Measurements from ENCODE around the gene TENT5C.

The TENT5C gene

GRCh38 chr1:117574161-117574835 lies 31.6 kb upstream of the TENT5C start:
- no peak overlapping the region for H3K4me3 ChIP-seq
- H3K4me1 ChIP-seq, result no peaks in the 10 kb centered on the region
- TF ChIP-seq CTCF (IDR thresholded peaks at IDR 0.05), result no peak
- intact Hi-C loops (cut with DNase I; ENCODE audit: low total_unique reads), result no loop called here
- H3K36me3 ChIP-seq, result no peaks in the 10 kb centered on the region
- H3K9me3 ChIP-seq, result no peaks in the 10 kb centered on the region
- no peaks in the 10 kb centered on the region for H3K27me3 ChIP-seq
- DNase-seq, result no peak
- H3K27ac ChIP-seq, result no peak overlapping the region

- no peak for TF ChIP-seq CTCF (IDR thresholded peaks at IDR 0.05)
- intact Hi-C loops (cut with DNase I; ENCODE audit: low total_unique reads), result no loop called here
These were observed 30.1 kb upstream of the TENT5C start for GRCh38 chr1:117575586-117576225.

GRCh38 chr1:117576236-117576635 lies 29.6 kb upstream of the TENT5C start:
- Histone ChIP-seq H3K27me3 (no peaks in the 10 kb centered on the region), H3K4me1 (no peaks in the 10 kb centered on the region), H3K4me3 (no peak overlapping the region), H3K27ac (no peak overlapping the region), H3K9me3 (no peaks in the 10 kb centered on the region), H3K36me3 (no peaks in the 10 kb centered on the region)
- no peak for DNase-seq
- TF ChIP-seq CTCF (IDR thresholded peaks at IDR 0.05), result no peak
- intact Hi-C loops (cut with DNase I; ENCODE audit: low total_unique reads), result no loop called here

More at GRCh38 chr1:117575586-117576225, 30.1 kb upstream of the TENT5C start:
- Histone ChIP-seq H3K9me3 (no peaks in the 10 kb centered on the region), H3K27ac (no peak overlapping the region), H3K27me3 (no peaks in the 10 kb centered on the region), H3K4me3 (no peak overlapping the region), H3K36me3 (no peaks in the 10 kb centered on the region), H3K4me1 (no peaks in the 10 kb centered on the region)
- no peak for DNase-seq

- H3K4me3 ChIP-seq, result no peak overlapping the region
These were observed 28.5 kb upstream of the TENT5C start for GRCh38 chr1:117577191-117577885.

GRCh38 chr1:117578466-117578865 lies 27.4 kb upstream of the TENT5C start:
- Histone ChIP-seq H3K9me3 (no peaks in the 10 kb centered on the region), H3K36me3 (no peaks in the 10 kb centered on the region), H3K27ac (no peak overlapping the region), H3K4me3 (no peak overlapping the region), H3K27me3 (no peaks in the 10 kb centered on the region), H3K4me1 (peaks cover 0 to 14% (median 12%) of the 10 kb centered on the region in 4 donors)
- no peak for TF ChIP-seq CTCF (IDR thresholded peaks at IDR 0.05)
- DNase-seq, result no peak
- intact Hi-C loops (cut with DNase I; ENCODE audit: low total_unique reads), result no loop called here

More at GRCh38 chr1:117577191-117577885, 28.5 kb upstream of the TENT5C start:
- Histone ChIP-seq H3K36me3 (no peaks in the 10 kb centered on the region), H3K4me1 (peaks cover 0 to 10% (median 5%) of the 10 kb centered on the region in 4 donors), H3K9me3 (no peaks in the 10 kb centered on the region), H3K27me3 (no peaks in the 10 kb centered on the region), H3K27ac (no peak overlapping the region)
- no peak for DNase-seq
- intact Hi-C loops (cut with DNase I; ENCODE audit: low total_unique reads), result no loop called here
- TF ChIP-seq CTCF (IDR thresholded peaks at IDR 0.05), result no peak

All from tibial artery (tissue), 4 donors.